NB4 (cell line): ENCODE data around the gene HDAC1.

Experiments used
- POLR2A ChIP-seq: IDR thresholded peaks from 2 replicates; pipeline ENCODE4 v1.6.1; 2011; ENCODE audit warnings: mild to moderate bottlenecking; ENCODE audit not compliant: insufficient read length; ENCODE audit errors: extremely low read depth
- TF ChIP-seq, protein P1 (sequence below): IDR thresholded peaks from one replicate; pipeline ENCODE4 v1.5.1; 2012; ENCODE audit warnings: low read depth, low read length
- TF ChIP-seq, protein P2 (sequence below): IDR thresholded peaks from 2 replicates; pipeline ENCODE4 v1.6.1; 2011; ENCODE audit warnings: low read depth, low read length

DNA sequence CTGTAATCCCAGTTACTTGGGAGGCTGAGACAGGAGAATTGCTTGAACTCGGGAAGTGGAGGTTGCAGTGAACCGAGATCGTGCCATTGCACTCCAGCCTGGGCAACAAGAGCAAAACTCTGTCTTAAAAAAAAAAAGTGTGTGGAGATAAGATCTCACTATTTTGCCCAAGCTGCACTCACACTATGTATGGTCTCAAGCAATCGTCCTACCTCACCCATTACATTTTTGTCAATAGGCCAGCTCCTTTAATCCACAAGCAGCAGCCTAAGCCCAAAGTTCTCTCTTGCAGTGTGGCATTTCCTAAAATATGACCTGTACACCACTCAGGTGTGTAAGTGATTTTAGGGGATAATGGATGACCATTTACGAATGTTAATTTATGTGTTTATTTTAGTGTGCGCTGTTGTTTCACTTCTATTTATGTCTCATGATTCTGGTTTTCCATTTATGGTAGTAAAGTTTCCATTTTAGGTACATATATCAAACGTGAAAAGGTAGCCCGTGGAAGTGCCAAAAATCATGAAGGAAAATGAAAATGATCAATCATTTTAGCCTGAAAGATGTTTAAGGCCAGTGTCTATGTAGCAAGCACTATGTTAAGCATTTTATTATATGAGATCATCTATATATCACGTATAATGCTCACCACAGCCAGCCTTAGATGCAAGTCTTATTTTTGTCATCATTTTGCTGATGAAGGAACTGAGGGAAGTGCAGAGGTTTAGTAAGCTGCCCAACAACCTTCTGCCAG lies 35.2 kb upstream of the HDAC1 start:
- TF ChIP-seq POLR2A = no peak
- TF ChIP-seq, protein P1, sequence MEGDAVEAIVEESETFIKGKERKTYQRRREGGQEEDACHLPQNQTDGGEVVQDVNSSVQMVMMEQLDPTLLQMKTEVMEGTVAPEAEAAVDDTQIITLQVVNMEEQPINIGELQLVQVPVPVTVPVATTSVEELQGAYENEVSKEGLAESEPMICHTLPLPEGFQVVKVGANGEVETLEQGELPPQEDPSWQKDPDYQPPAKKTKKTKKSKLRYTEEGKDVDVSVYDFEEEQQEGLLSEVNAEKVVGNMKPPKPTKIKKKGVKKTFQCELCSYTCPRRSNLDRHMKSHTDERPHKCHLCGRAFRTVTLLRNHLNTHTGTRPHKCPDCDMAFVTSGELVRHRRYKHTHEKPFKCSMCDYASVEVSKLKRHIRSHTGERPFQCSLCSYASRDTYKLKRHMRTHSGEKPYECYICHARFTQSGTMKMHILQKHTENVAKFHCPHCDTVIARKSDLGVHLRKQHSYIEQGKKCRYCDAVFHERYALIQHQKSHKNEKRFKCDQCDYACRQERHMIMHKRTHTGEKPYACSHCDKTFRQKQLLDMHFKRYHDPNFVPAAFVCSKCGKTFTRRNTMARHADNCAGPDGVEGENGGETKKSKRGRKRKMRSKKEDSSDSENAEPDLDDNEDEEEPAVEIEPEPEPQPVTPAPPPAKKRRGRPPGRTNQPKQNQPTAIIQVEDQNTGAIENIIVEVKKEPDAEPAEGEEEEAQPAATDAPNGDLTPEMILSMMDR = no peak
- TF ChIP-seq, protein P2, sequence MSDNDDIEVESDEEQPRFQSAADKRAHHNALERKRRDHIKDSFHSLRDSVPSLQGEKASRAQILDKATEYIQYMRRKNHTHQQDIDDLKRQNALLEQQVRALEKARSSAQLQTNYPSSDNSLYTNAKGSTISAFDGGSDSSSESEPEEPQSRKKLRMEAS = no peak
